ENCODE data around the gene GNMT.
"Not testable (repeated sequence)": the region's sequence is repeated elsewhere in the genome, so short reads cannot be mapped to it uniquely, and the experiment has no call there.

The GNMT gene

DNA sequence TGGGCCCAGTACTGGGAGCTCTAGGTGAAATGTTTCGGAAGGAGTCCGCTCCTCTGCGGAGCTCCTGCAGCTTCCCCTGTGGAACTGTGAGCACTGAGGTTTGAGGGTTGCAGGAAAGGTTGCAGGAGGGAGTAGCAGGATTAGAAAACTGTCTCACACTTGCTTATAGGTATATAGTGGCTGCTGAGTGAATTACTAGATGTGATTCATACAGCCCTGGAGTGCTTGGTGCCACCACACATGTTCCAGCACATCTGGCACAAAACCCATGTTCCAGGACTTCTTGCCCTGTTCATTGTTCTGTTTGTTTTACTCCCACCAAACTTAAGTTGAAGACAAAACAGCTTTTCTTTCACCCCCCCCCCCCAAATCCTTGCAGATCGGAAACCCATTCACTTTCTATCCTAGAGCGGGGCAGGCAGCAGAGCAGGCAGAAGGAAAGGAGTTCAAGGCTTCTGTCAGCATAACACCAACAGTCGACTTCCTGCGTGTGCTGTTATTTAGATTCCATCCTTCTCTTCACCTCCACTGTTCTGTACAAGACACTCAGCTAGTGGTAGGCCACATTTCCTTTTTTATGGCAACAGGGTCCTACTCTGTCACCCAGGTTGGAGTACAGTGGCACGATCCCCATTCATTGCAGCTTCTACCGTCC is 19.1 kb downstream of the GNMT start:
- Mint-ChIP-seq H3K9me3 (no peaks in the 10 kb centered on the region), H3K4me1 (peaks cover 63% of the 10 kb centered on the region)
- peak; percentile 23 for ATAC-seq

DNA sequence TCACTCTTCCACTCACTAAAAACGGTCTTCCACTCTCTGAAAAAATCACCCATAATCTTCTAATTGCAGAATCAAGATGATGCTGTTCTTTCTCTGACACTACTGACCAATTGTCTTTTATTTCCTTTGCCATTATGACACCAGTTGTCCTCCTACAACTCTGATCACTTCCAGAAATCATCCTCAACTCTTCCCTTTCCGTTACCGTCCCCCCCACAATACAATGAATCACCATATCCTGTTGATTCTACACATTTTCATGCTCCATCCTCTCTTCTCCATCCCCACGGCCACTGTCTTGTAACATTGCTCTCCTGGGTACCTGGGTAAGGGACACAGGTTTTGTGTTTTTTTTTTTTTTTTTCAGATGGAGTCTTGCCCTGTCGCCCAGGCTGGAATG is 21.3 kb downstream of the GNMT start:
- Mint-ChIP-seq H3K27ac (no peak overlapping the region), H3K9me3 (no peaks in the 10 kb centered on the region), H3K4me1 (peaks cover 61% of the 10 kb centered on the region), H3K4me3 (no peak overlapping the region), H3K27me3 (no peaks in the 10 kb centered on the region)
- DNase-seq (no peak), ATAC-seq (no peak)

More for the DNA sequence above, 19.1 kb downstream of the GNMT start:
- peak overlapping the region; percentile 93 to 96 for H3K4me3 Mint-ChIP-seq
- H3K27me3 Mint-ChIP-seq = no peaks in the 10 kb centered on the region
- no peak for DNase-seq
- H3K27ac Mint-ChIP-seq = peak overlapping the region; percentile 94 to 97

DNA sequence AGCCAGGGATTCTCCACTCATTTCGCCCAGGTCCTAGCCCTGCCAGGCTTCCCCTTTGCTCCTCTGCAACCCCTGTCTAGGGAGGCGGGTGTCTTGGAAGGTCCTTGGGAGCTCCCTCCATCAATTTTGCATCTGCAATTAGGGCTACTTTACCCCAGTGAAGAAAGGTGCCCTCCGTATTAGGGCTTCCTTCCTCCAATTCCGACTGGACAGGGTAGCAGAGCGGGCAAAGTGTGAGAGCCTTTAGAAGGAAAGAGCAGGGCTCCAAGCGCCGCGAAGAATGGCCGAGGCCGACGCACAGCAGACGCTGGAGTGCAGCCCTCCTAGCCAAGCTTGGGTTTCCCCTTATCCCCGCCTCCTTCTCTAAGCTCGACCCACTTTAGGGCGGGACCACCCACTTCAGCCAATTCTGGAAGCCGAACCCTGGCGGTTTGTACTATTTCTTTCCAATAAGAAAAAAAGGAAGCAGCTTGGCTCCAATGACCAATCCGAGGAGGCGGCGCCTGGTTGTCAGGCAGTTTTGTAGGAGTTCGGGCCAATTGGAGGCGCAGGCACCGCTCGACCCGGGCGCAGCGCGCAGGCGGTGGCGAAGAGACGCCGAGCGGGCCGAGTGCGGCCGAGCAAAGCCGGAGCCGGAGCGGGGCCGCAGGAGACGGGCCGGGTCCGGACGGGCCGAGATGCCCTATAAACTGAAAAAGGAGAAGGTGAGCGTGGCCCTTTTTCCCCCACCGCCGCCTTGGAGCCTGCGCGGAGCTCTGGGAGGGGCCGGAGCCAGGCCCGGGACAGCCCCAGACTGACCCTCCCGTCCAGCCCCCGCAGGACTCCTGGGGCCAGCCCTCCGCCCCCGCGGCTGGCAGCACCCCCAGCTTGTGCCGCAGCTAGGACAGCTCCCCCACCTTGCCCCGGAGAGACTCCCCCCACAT is 23.7 kb downstream of the GNMT start, which contains the start of gene PPP2R5D:
Gene PPP2R5D, plus strand, starts transcription at position 570 of the 923 bp plus-strand sequence. Its CDS starts 108 bp downstream, at position 678.
- Mint-ChIP-seq H3K4me1 (peaks cover 62% of the 10 kb centered on the region), H3K9me3 (no peaks in the 10 kb centered on the region), H3K27me3 (no peaks in the 10 kb centered on the region), H3K27ac (peak within 1 kb of the TSS; percentile 94), H3K4me3 (peak within 1 kb of the TSS; percentile 92)
- ATAC-seq (peak; percentile 94), DNase-seq (peak; percentile 95 to 98)

- no peak for ATAC-seq
- Mint-ChIP-seq H3K27me3 (no peaks in the 10 kb centered on the region), H3K9me3 (no peaks in the 10 kb centered on the region), H3K27ac (peak overlapping the region; percentile 71 to 94), H3K4me3 (peak overlapping the region; percentile 92), H3K4me1 (peaks cover 56% of the 10 kb centered on the region)
- DNase-seq = no peak
Observed at GRCh38 chr6:42984924-42985475, 24.4 kb downstream of the GNMT start.

- no peak for ATAC-seq
- Mint-ChIP-seq H3K27me3 (no peaks in the 10 kb centered on the region), H3K9me3 (no peaks in the 10 kb centered on the region), H3K4me1 (peaks cover 50% of the 10 kb centered on the region), H3K27ac (no peak overlapping the region), H3K4me3 (no peak overlapping the region)
- DNase-seq = no peak
Observed at GRCh38 chr6:42987533-42988451, 27.2 kb downstream of the GNMT start.

GRCh38 chr6:42988486-42989020 is 28.0 kb downstream of the GNMT start:
- Mint-ChIP-seq H3K27ac (no peak overlapping the region), H3K4me3 (no peak overlapping the region), H3K9me3 (no peaks in the 10 kb centered on the region), H3K4me1 (peaks cover 48% of the 10 kb centered on the region), H3K27me3 (no peaks in the 10 kb centered on the region)
- DNase-seq (no peak), ATAC-seq (no peak)

GRCh38 chr6:42989923-42990322 is 29.4 kb downstream of the GNMT start:
- Mint-ChIP-seq H3K9me3 (no peaks in the 10 kb centered on the region), H3K4me1 (peaks cover 45% of the 10 kb centered on the region), H3K4me3 (no peak overlapping the region), H3K27ac (no peak overlapping the region), H3K27me3 (no peaks in the 10 kb centered on the region)
- ATAC-seq = no peak
- DNase-seq = no peak

DNA sequence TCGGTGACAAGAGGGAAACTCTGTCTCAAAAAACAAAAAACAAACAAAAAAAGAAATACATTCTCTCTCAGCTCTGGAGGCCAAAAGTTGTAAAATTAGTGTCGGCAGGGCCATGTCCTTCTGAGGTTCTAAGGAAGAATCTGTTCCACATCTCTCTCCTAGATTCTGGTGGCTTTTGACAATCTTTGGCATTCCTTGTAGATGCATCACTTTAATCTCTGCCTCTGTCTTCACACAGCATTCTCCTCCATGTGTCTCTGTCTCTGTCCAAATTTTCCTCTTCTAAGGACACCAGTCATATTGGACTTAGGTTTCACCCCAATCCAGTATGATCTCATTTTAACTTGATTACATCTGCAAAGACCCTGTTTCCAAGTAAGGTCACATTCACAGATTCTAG is 32.9 kb downstream of the GNMT start:
- Mint-ChIP-seq H3K4me1 (peaks cover 17% of the 10 kb centered on the region), H3K9me3 (no peaks in the 10 kb centered on the region), H3K4me3 (no peak overlapping the region), H3K27me3 (no peaks in the 10 kb centered on the region), H3K27ac (no peak overlapping the region)
- ATAC-seq = no peak
- no peak for DNase-seq

DNA sequence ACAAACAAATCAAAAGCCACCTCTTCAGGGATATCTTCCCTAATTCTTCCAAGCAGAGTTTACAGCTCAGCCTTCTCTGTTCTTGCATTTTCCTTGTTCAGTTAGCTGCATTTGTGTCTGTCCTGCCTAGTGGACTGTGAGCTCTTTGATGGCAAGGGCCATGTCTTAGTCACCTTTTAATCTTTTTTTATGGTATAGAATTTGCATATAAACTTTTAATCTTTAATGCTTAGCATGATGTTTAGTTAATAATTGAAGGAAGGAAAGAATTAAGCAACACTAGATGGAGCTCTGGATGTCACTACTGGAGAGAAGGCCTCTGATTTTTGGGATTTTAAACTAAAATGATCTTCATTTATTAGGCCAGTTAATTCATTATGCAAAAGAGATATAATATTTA is 36.0 kb downstream of the GNMT start:
- H3K27ac Mint-ChIP-seq = no peak overlapping the region
- H3K4me3 Mint-ChIP-seq = no peak overlapping the region
- DNase-seq = no peak
- no peaks in the 10 kb centered on the region for H3K9me3 Mint-ChIP-seq
- ATAC-seq = no peak
- H3K4me1 Mint-ChIP-seq = peaks cover 10% of the 10 kb centered on the region
- no peaks in the 10 kb centered on the region for H3K27me3 Mint-ChIP-seq

DNA sequence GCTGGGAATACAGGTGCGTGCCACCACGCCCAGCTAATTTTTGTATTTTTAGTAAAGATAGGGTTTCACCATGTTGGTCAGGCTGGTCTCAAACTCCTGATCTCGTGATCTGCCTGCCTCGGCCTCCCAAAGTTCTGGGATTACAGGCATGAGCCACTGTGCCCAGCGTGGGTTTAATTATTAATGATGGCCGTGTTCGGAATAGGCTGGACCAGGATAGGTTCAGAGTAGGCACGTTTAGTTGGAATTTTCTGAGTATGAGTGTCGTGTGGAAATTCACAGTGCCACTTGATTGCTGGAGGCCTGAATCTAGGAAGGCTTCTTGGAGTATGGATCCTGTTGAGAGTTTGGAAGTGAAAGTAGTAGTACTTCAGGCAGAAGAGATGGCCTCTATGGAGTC is 37.7 kb downstream of the GNMT start:
- H3K9me3 Mint-ChIP-seq, ATAC-seq, H3K27ac Mint-ChIP-seq, H3K4me3 Mint-ChIP-seq, H3K27me3 Mint-ChIP-seq, H3K4me1 Mint-ChIP-seq, DNase-seq: not testable (repeated sequence)

GRCh38 chr6:43001843-43002242 is 41.3 kb downstream of the GNMT start:
- Mint-ChIP-seq H3K4me1 (no peaks in the 10 kb centered on the region), H3K27ac (no peak overlapping the region), H3K4me3 (no peak overlapping the region), H3K27me3 (no peaks in the 10 kb centered on the region), H3K9me3 (no peaks in the 10 kb centered on the region)
- ATAC-seq = no peak
- DNase-seq = no peak

DNA sequence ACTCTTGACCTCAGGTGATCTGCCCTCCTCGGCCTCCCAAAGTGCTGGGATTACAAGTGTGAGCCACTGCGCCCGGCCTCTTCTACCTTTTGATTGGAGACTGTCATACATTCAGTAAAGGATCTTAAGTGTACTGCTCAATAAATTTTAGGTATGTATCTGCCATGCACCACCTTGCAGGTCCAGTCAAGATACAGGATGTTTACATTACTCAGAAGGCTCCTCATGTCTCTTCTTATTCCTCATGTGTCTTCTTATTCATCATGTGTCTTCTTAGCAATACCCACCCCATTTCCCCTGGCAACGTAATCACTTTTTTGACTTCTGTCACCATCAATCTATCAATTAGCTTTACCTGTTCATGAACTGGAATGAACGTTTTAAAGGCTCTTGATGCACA is 45.3 kb downstream of the GNMT start:
- ATAC-seq = no peak
- DNase-seq = no peak
- Mint-ChIP-seq H3K9me3 (no peaks in the 10 kb centered on the region), H3K27ac (no peak overlapping the region), H3K4me1 (peaks cover 7% of the 10 kb centered on the region), H3K27me3 (no peaks in the 10 kb centered on the region), H3K4me3 (no peak overlapping the region)

- DNase-seq (no peak), ATAC-seq (no peak)
- Mint-ChIP-seq H3K4me3 (no peak overlapping the region), H3K27ac (peak overlapping the region in 1 of 2 donors; percentile 19), H3K9me3 (no peaks in the 10 kb centered on the region), H3K4me1 (peaks cover 11% of the 10 kb centered on the region), H3K27me3 (no peaks in the 10 kb centered on the region)
Observed at GRCh38 chr6:43006251-43006650, 45.7 kb downstream of the GNMT start.

DNA sequence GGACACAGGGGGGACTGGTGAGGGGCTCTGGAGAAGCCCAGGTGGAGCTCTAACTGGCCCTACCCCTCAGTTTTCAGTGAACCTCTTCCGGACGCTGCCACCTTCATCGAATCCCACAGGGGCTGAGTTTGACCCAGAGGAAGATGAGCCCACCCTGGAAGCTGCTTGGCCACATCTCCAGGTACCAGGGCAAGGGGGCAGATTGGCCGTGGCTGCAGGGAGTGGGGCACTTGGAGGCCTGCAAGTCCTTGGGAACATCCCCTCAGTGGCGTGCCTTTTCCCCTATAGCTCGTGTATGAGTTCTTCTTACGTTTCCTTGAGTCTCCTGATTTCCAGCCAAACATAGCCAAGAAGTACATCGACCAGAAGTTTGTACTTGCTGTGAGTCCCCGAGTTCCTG is 46.6 kb downstream of the GNMT start:
- H3K27me3 Mint-ChIP-seq = no peaks in the 10 kb centered on the region
- H3K9me3 Mint-ChIP-seq = no peaks in the 10 kb centered on the region
- H3K4me1 Mint-ChIP-seq = peaks cover 20% of the 10 kb centered on the region
- DNase-seq = no peak
- no peak for ATAC-seq
- H3K4me3 Mint-ChIP-seq = no peak overlapping the region
- H3K27ac Mint-ChIP-seq = peak overlapping the region in 1 of 2 donors; percentile 35

GRCh38 chr6:43009124-43009523 is 48.6 kb downstream of the GNMT start:
- peak in 1 of 2 donors; percentile 31 for DNase-seq
- Mint-ChIP-seq H3K4me3 (no peak overlapping the region), H3K4me1 (peaks cover 40% of the 10 kb centered on the region), H3K27ac (no peak overlapping the region), H3K27me3 (no peaks in the 10 kb centered on the region), H3K9me3 (no peaks in the 10 kb centered on the region)
- ATAC-seq = no peak

Measured in stimulated activated naive CD8-positive, alpha-beta T cell treated with anti-CD3 and anti-CD28 coated beads, Interleukin-15, amount 100 ng/mL, for 72 hours (primary cell).